ENCODE measurements around the gene ANKRA2. TPM values are rescaled to one million over a fixed set of nuclear protein-coding genes. Genes with fewer than 3 reads are reported as not detected.

The ANKRA2 gene
- total RNA-seq, 1 donor from 2014 or later, result 22.9 TPM

- no peak overlapping the region for H3K4me3 Mint-ChIP-seq
- H3K9me3 Mint-ChIP-seq, result no peaks in the 10 kb centered on the region
- ChIA-PET CTCF (interaction anchor here (1.0 to 3.6 kb wide), 4 partner anchors 11 to 203 kb away, joined by 3 to 61 read pairs (median 15); no protein-coding TSS in a partner anchor), POLR2A (no interaction called here)
- H3K27me3 Mint-ChIP-seq, result no peaks in the 10 kb centered on the region
- DNase-seq (no peak), ATAC-seq (ENCODE audit: low read depth) (no peak)
- TF ChIP-seq CTCF (IDR thresholded peaks at IDR 0.05), result no peak
- no peaks in the 10 kb centered on the region for H3K4me1 Mint-ChIP-seq
- no peak overlapping the region for H3K27ac Mint-ChIP-seq
- intact Hi-C loops (cut with micrococcal nuclease), result loop anchor here (5.0 kb wide), 1 partner anchor 100 kb away; no protein-coding TSS in a partner anchor
- no peaks in the 10 kb centered on the region for H3K36me3 Mint-ChIP-seq (ENCODE audit: low read depth)
These were observed 27.1 kb upstream of the ANKRA2 start for GRCh38 chr5:73592551-73592950.

GRCh38 chr5:73591698-73592501 lies 26.5 kb upstream of the ANKRA2 start:
- ChIA-PET CTCF (interaction anchor here (0.8 to 3.6 kb wide), 10 partner anchors 10 to 1062 kb away, joined by 3 to 61 read pairs (median 4); no protein-coding TSS in a partner anchor), POLR2A (no interaction called here)
- intact Hi-C loops (cut with micrococcal nuclease), result loop anchor here (1.0 to 5.0 kb wide), 3 partner anchors 100 to 1057 kb away; no protein-coding TSS in a partner anchor
- Mint-ChIP-seq H3K4me1 (no peaks in the 10 kb centered on the region), H3K36me3 (ENCODE audit: low read depth) (no peaks in the 10 kb centered on the region), H3K27me3 (no peaks in the 10 kb centered on the region), H3K9me3 (no peaks in the 10 kb centered on the region), H3K4me3 (no peak overlapping the region), H3K27ac (no peak overlapping the region)
- DNase-seq (no peak), ATAC-seq (ENCODE audit: low read depth) (no peak)
- no peak for TF ChIP-seq CTCF (IDR thresholded peaks at IDR 0.05)

- TF ChIP-seq CTCF (IDR thresholded peaks at IDR 0.05), result peak; percentile 92
- intact Hi-C loops (cut with micrococcal nuclease), result loop anchor here (1.0 to 5.0 kb wide), 3 partner anchors 101 to 1058 kb away; no protein-coding TSS in a partner anchor
- DNase-seq (no peak), ATAC-seq (ENCODE audit: low read depth) (no peak)
- Mint-ChIP-seq H3K27ac (no peak overlapping the region), H3K9me3 (no peaks in the 10 kb centered on the region), H3K4me1 (no peaks in the 10 kb centered on the region), H3K27me3 (no peaks in the 10 kb centered on the region), H3K36me3 (ENCODE audit: low read depth) (no peaks in the 10 kb centered on the region), H3K4me3 (no peak overlapping the region)
- ChIA-PET CTCF (interaction anchor here (0.7 to 3.6 kb wide), 11 partner anchors 9 to 1062 kb away, joined by 3 to 61 read pairs (median 5); no protein-coding TSS in a partner anchor), POLR2A (no interaction called here)
These were observed 25.8 kb upstream of the ANKRA2 start for GRCh38 chr5:73591102-73591695.

GRCh38 chr5:73587923-73588322 lies 22.5 kb upstream of the ANKRA2 start:
- CTCF ChIA-PET, result no interaction called here
- Mint-ChIP-seq H3K27ac (no peak overlapping the region), H3K4me1 (no peaks in the 10 kb centered on the region), H3K36me3 (ENCODE audit: low read depth) (no peaks in the 10 kb centered on the region), H3K4me3 (no peak overlapping the region), H3K27me3 (no peaks in the 10 kb centered on the region), H3K9me3 (no peaks in the 10 kb centered on the region)
- intact Hi-C loops (cut with micrococcal nuclease), result no loop called here
- DNase-seq (no peak), ATAC-seq (ENCODE audit: low read depth) (no peak)
- no peak for TF ChIP-seq CTCF (IDR thresholded peaks at IDR 0.05)
- POLR2A ChIA-PET, result no interaction called here

Data from activated B cell treated with CpG ODN at 0.5 μM for 24 hours (primary cell).